Endodermal cell (in vitro differentiated cells): ENCODE data around the gene PSTPIP1. TPM values are rescaled to one million over a fixed set of nuclear protein-coding genes. Genes with fewer than 3 reads are reported as not detected.

Source experiments
- DNase-seq: peaks from one replicate; pipeline ENCODE4 v3.0.0-alpha.2; 2017
- H3K27ac ChIP-seq: 2 replicates; pipeline ENCODE4 v1.5.1; 2013; ENCODE audit warnings: mild to moderate bottlenecking, low read depth, low read length, moderate library complexity
- H3K27me3 ChIP-seq: 2 replicates; pipeline ENCODE4 v1.6.1; 2013; ENCODE audit warnings: mild to moderate bottlenecking, low read length, moderate library complexity; ENCODE audit not compliant: insufficient read depth, control insufficient read depth, poor library complexity, severe bottlenecking
- H3K36me3 ChIP-seq: 2 replicates; pipeline ENCODE4 v1.7.0; 2013; ENCODE audit warnings: mild to moderate bottlenecking, low read length, moderate library complexity; ENCODE audit not compliant: control insufficient read depth, insufficient read depth
- H3K4me1 ChIP-seq: one replicate; pipeline ENCODE4 v1.7.0; 2013; ENCODE audit warnings: low read length; ENCODE audit not compliant: control insufficient read depth, insufficient read depth
- H3K4me3 ChIP-seq: 2 replicates; pipeline ENCODE4 v1.5.1; 2013; ENCODE audit warnings: mild to moderate bottlenecking, low read length, moderate library complexity
- H3K9ac ChIP-seq: 2 replicates; pipeline ENCODE4 v1.6.1; 2013; ENCODE audit warnings: mild to moderate bottlenecking, low read length, moderate library complexity; ENCODE audit not compliant: poor library complexity, severe bottlenecking; ENCODE audit errors: extremely low read depth
- H3K9me3 ChIP-seq: 2 replicates; pipeline ENCODE4 v1.6.1; 2013; ENCODE audit warnings: mild to moderate bottlenecking, low read length, moderate library complexity; ENCODE audit not compliant: control insufficient read depth
- H3K27ac Mint-ChIP-seq: 2 replicates; pipeline ENCODE4 v1.8.0; 2020; ENCODE audit warnings: mixed read lengths
- H3K27me3 Mint-ChIP-seq: 2 replicates; pipeline ENCODE4 v1.8.0; 2021; ENCODE audit warnings: mild to moderate bottlenecking, mixed read lengths; ENCODE audit not compliant: insufficient read depth
- H3K36me3 Mint-ChIP-seq: 2 replicates; pipeline ENCODE4 v1.8.0; 2020; ENCODE audit warnings: low read depth, mixed read lengths
- H3K4me1 Mint-ChIP-seq: 2 replicates; pipeline ENCODE4 v1.8.0; 2020; ENCODE audit warnings: mixed read lengths
- H3K4me3 Mint-ChIP-seq: 2 replicates; pipeline ENCODE4 v1.8.0; 2020; ENCODE audit warnings: mild to moderate bottlenecking, moderate library complexity, mixed read lengths
- H3K9me3 Mint-ChIP-seq: 2 replicates; pipeline ENCODE4 v1.8.0; 2020; ENCODE audit warnings: mild to moderate bottlenecking, mixed read lengths
- CTCF ChIP-seq: fragments of 200-600 bp; sonication (generic); conservative IDR thresholded peaks from 2 replicates; pipeline ENCODE4 v1.5.0; 2021; ENCODE audit warnings: antibody characterized with exemption, mild to moderate bottlenecking
- WGBS, 2 experiments: methylation state at CpG; one replicate each; pipeline versions ENCODE4 v1.1.5 to v1.1.7; 2013; ENCODE audit warnings: missing lambda C conversion rate in 2 of 2, mixed read lengths in 1 of 2; ENCODE audit not compliant: insufficient coverage in 1 of 2, insufficient read length in 1 of 2; 5-methylcytosine and 5-hydroxymethylcytosine counted together
- total RNA-seq, 2 donors: library from RNA; stranded (reverse); fragmentation: NEBNext Ultra II Directional in 1 of 2; extraction: Animal tissue kit (Norgen Biotek cat#: 25700) in 1 of 2; gene quantifications; 2 replicates in 1 of 2; 3 replicates in 1 of 2; pipeline ENCODE4 v1.2.1, GENCODE V29; 2021

Gene PSTPIP1
- total RNA-seq, 2 donors from 2014 or later, result 0.29 to 1.5 TPM

- Mint-ChIP-seq H3K4me1 (peaks cover 11% of the 10 kb centered on the region), H3K4me3 (no peak overlapping the region), H3K27ac (no peak overlapping the region), H3K27me3 (peaks cover 2% of the 10 kb centered on the region), H3K36me3 (no peaks in the 10 kb centered on the region), H3K9me3 (peaks cover 4% of the 10 kb centered on the region)
- H3K9ac ChIP-seq, result no peak overlapping the region
- no peak for TF ChIP-seq CTCF
- H3K36me3 ChIP-seq, result no peaks in the 10 kb centered on the region
- H3K4me1 ChIP-seq, result no peaks in the 10 kb centered on the region
- no peaks in the 10 kb centered on the region for H3K27me3 ChIP-seq
- 90% methylated on average over 6 to 7 of the region's 7 CpGs for WGBS, 2 experiments
- H3K27ac ChIP-seq, result no peak overlapping the region
- H3K4me3 ChIP-seq, result no peak overlapping the region
- peak; percentile 15 for DNase-seq
- no peaks in the 10 kb centered on the region for H3K9me3 ChIP-seq
These were observed 14.9 kb upstream of the PSTPIP1 start for GRCh38 chr15:76979996-76980520.

DNA sequence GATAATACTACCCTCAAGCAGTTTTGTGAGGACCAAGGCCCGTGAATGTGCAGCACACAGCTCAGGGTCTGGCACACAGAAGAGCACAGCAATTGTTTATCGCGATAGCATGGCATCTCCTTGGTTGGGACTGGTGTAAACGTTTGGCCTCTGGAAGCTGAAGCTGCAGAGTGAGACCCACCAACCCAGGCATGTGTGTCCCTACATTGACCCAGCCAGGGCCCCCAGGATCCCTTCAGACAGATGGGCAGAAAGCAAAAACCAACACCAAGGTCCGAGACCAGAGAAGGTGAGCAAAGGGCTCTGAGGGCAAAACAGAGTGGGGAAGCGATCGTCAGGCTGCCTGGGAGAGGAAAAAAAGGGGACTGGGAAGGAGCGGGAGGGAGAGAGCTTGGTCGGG is 12.6 kb upstream of the PSTPIP1 start:
- Mint-ChIP-seq H3K27ac (peak overlapping the region; percentile 49), H3K4me1 (peaks cover 11% of the 10 kb centered on the region), H3K4me3 (no peak overlapping the region), H3K27me3 (no peaks in the 10 kb centered on the region), H3K9me3 (peaks cover 4% of the 10 kb centered on the region), H3K36me3 (no peaks in the 10 kb centered on the region)
- H3K9me3 ChIP-seq, result no peaks in the 10 kb centered on the region
- TF ChIP-seq CTCF, result no peak
- no peaks in the 10 kb centered on the region for H3K36me3 ChIP-seq
- H3K4me3 ChIP-seq, result no peak overlapping the region
- no peak for DNase-seq
- WGBS, 2 experiments, result 91 to 94% methylated on average over 9 of the region's 9 CpGs
- no peaks in the 10 kb centered on the region for H3K4me1 ChIP-seq
- no peaks in the 10 kb centered on the region for H3K27me3 ChIP-seq
- H3K9ac ChIP-seq, result no peak overlapping the region
- no peak overlapping the region for H3K27ac ChIP-seq

- 87 to 88% methylated on average over 6 of the region's 6 CpGs for WGBS, 2 experiments
- H3K9me3 Mint-ChIP-seq, result peaks cover 4% of the 10 kb centered on the region
- TF ChIP-seq CTCF, result peak; percentile 14
These were observed 12.2 kb upstream of the PSTPIP1 start for GRCh38 chr15:76982756-76983155.

More at GRCh38 chr15:76982756-76983155, 12.2 kb upstream of the PSTPIP1 start:
- H3K36me3 ChIP-seq, result no peaks in the 10 kb centered on the region
- H3K4me3 ChIP-seq, result no peak overlapping the region
- H3K9me3 ChIP-seq, result no peaks in the 10 kb centered on the region
- H3K27me3 ChIP-seq, result no peaks in the 10 kb centered on the region
- H3K4me1 Mint-ChIP-seq, result peaks cover 11% of the 10 kb centered on the region
- no peaks in the 10 kb centered on the region for H3K4me1 ChIP-seq
- DNase-seq, result peak; percentile 38
- no peak overlapping the region for H3K4me3 Mint-ChIP-seq
- H3K27ac ChIP-seq, result no peak overlapping the region
- H3K36me3 Mint-ChIP-seq, result no peaks in the 10 kb centered on the region
- H3K27me3 Mint-ChIP-seq, result no peaks in the 10 kb centered on the region
- H3K9ac ChIP-seq, result no peak overlapping the region
- H3K27ac Mint-ChIP-seq, result peak overlapping the region; percentile 49
